Osteoblast (primary cell): Measurements from ENCODE around the gene TMC6. TPM values are rescaled to one million over a fixed set of nuclear protein-coding genes. Genes with fewer than 3 reads are reported as not detected.

ENCODE experiments used
- DNase-seq: peaks from one replicate; pipeline ENCODE4 v3.0.0; 2011; ENCODE audit warnings: low spot score, mixed read lengths; ENCODE audit not compliant: insufficient read length; ENCODE audit errors: missing footprints
- H2AFZ ChIP-seq: 2 replicates; pipeline ENCODE4 v1.6.0; 2011; ENCODE audit warnings: mild to moderate bottlenecking, low read length
- H3K27ac ChIP-seq: 2 replicates; pipeline ENCODE4 v1.5.1; 2011; ENCODE audit warnings: mild to moderate bottlenecking, low read depth, low read length, moderate library complexity
- H3K27me3 ChIP-seq: 2 replicates; pipeline ENCODE4 v1.6.0; 2012; ENCODE audit warnings: mild to moderate bottlenecking, control low read depth, inconsistent platforms, low read length, moderate library complexity; ENCODE audit not compliant: insufficient read depth
- H3K36me3 ChIP-seq: 2 replicates; pipeline ENCODE4 v1.5.1; 2011; ENCODE audit warnings: mild to moderate bottlenecking, low read length, control low read depth, moderate library complexity; ENCODE audit not compliant: insufficient read depth
- H3K4me1 ChIP-seq: 2 replicates; pipeline ENCODE4 v1.5.1; 2011; ENCODE audit warnings: mild to moderate bottlenecking, low read length, control low read depth, moderate library complexity; ENCODE audit not compliant: insufficient read depth
- H3K4me2 ChIP-seq: 2 replicates; pipeline ENCODE4 v1.6.0; 2011; ENCODE audit warnings: mild to moderate bottlenecking, low read length; ENCODE audit not compliant: insufficient read depth
- H3K4me3 ChIP-seq: fragments of 200-600 bp; sonication (generic); 3 replicates; pipeline ENCODE4 v1.5.1; 2012; ENCODE audit warnings: mild to moderate bottlenecking, low read length, inconsistent platforms; ENCODE audit not compliant: insufficient read depth
- H3K79me2 ChIP-seq: 2 replicates; pipeline ENCODE4 v1.6.0; 2012; ENCODE audit warnings: mild to moderate bottlenecking, low read length, control low read depth, inconsistent platforms; ENCODE audit not compliant: insufficient read depth
- H3K9me3 ChIP-seq: 2 replicates; pipeline ENCODE4 v1.5.1; 2011; ENCODE audit warnings: low read depth, low read length, control low read depth
- H4K20me1 ChIP-seq: 2 replicates; pipeline ENCODE4 v1.6.0; 2012; ENCODE audit warnings: mild to moderate bottlenecking, low read length, control low read depth; ENCODE audit not compliant: insufficient read depth
- total RNA-seq: library from RNA; depleted of rRNA; stranded (reverse); fragments of >200 nt; gene quantifications from 2 replicates; pipeline ENCODE4 v1.2.3, GENCODE V29; 2012
- TF ChIP-seq, protein P1 (sequence below): IDR thresholded peaks from 2 replicates; pipeline ENCODE4 v1.5.1; 2011; ENCODE audit warnings: mild to moderate bottlenecking, low read depth, low read length, moderate library complexity; ENCODE audit errors: extremely low read depth

The TMC6 gene
- total RNA-seq, 1 donor, result under 0.01 TPM

DNA sequence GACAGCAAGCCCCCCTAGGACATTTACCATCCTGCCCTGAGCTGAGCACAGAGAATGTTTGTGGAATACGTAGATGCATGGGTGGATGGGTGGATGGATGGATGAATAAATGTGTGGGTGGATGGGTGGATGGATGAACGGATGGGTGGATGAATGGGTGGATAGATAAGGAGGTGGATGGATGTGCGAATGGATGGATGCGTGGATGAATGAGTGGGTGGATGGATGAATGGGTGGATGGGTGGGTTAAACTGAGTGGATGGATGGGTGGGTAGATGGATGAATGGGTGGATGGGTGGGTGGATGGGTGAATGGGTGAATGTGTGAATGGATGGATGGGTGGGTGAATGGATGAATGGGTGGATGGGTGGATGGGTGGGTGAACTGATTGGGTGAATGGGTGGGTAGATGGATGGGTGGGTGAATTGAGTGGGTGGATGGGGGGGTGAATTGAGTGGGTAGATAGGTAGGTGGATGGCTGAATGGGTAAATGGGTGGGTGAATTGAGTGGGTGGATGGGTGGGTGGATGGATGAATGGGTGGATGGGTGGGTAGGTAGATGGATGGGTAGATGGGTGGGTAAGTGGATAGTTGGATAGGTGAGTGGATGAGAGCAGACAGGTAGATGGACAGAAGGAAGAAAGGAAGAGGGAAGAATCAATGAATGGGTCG lies 5.2 kb downstream of the TMC6 start:
- H3K27me3 ChIP-seq, result peaks cover 9% of the 10 kb centered on the region
- TF ChIP-seq, protein P1, sequence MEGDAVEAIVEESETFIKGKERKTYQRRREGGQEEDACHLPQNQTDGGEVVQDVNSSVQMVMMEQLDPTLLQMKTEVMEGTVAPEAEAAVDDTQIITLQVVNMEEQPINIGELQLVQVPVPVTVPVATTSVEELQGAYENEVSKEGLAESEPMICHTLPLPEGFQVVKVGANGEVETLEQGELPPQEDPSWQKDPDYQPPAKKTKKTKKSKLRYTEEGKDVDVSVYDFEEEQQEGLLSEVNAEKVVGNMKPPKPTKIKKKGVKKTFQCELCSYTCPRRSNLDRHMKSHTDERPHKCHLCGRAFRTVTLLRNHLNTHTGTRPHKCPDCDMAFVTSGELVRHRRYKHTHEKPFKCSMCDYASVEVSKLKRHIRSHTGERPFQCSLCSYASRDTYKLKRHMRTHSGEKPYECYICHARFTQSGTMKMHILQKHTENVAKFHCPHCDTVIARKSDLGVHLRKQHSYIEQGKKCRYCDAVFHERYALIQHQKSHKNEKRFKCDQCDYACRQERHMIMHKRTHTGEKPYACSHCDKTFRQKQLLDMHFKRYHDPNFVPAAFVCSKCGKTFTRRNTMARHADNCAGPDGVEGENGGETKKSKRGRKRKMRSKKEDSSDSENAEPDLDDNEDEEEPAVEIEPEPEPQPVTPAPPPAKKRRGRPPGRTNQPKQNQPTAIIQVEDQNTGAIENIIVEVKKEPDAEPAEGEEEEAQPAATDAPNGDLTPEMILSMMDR, result no peak
- no peaks in the 10 kb centered on the region for H3K9me3 ChIP-seq
- no peak overlapping the region for H3K4me2 ChIP-seq
- H3K36me3 ChIP-seq, result no peaks in the 10 kb centered on the region
- no peak for DNase-seq
- no peak overlapping the region for H2AFZ ChIP-seq
- no peak overlapping the region for H3K4me3 ChIP-seq
- no peaks in the 10 kb centered on the region for H3K79me2 ChIP-seq
- no peak overlapping the region for H3K27ac ChIP-seq
- no peaks in the 10 kb centered on the region for H3K4me1 ChIP-seq
- H4K20me1 ChIP-seq, result no peaks in the 10 kb centered on the region

DNA sequence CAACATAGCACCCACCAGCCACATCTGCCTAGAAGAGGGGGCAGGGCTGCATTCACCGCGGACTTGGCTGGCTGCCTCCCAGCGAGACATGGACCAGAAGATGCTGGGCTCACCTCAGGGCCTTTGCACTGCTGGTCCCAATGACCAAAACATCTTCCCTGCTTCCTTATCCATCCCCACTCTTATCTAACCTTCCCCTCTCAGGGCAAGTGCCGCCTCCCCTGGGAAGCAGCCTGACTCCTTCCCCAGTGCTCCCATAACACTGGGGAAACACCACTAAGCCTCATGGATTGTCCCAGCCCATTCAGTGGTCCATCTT lies 5.7 kb downstream of the TMC6 start:
- Histone ChIP-seq H3K27ac (no peak overlapping the region), H3K4me2 (no peak overlapping the region), H3K27me3 (peaks cover 5% of the 10 kb centered on the region), H3K9me3 (no peaks in the 10 kb centered on the region), H2AFZ (no peak overlapping the region), H4K20me1 (no peaks in the 10 kb centered on the region), H3K79me2 (no peaks in the 10 kb centered on the region), H3K36me3 (no peaks in the 10 kb centered on the region), H3K4me3 (no peak overlapping the region), H3K4me1 (no peaks in the 10 kb centered on the region)
- TF ChIP-seq, protein P1, result no peak
- no peak for DNase-seq

DNA sequence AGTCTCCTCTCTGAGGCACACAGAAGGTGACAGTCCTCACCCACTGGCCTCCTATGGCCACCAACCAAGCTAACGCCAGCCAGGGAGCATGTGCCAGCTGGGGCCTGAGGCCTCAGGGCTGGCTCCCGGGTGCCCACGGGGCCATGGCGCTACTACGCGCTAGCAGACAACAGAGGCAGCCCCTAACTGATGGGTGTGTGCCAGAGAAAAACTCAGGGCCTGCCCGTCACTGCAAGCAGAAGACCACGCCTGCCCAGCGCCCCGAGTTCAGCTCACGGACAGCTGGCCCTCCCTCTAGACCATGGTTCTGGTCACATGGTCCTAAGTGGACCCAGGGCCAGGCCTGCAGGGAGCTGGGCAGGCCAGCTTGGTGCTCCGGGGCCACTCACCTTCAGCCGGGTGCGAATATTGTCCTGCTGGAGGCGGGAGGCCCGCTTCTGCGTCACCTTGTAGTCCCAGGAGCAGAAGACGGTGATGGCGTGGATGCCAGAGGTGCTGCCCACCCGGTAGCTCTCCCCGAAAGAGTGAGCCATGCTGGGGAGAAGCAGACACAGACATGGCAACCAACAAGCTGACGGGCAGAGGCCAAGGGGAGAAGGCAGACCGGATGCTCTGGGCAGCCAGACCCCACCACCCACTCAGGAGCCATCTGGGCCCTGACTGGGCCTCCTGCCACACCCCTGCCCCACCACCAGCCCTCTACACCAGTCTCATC lies 6.2 kb downstream of the TMC6 start:
- peak; percentile 63 for DNase-seq
- TF ChIP-seq, protein P1, result no peak
- H3K36me3 ChIP-seq, result no peaks in the 10 kb centered on the region
- peaks cover under 1% of the 10 kb centered on the region for H3K27me3 ChIP-seq
- H3K79me2 ChIP-seq, result no peaks in the 10 kb centered on the region
- H3K9me3 ChIP-seq, result no peaks in the 10 kb centered on the region
- no peak overlapping the region for H3K4me3 ChIP-seq
- no peaks in the 10 kb centered on the region for H4K20me1 ChIP-seq
- H3K4me2 ChIP-seq, result no peak overlapping the region
- no peaks in the 10 kb centered on the region for H3K4me1 ChIP-seq
- no peak overlapping the region for H2AFZ ChIP-seq
- no peak overlapping the region for H3K27ac ChIP-seq

DNA sequence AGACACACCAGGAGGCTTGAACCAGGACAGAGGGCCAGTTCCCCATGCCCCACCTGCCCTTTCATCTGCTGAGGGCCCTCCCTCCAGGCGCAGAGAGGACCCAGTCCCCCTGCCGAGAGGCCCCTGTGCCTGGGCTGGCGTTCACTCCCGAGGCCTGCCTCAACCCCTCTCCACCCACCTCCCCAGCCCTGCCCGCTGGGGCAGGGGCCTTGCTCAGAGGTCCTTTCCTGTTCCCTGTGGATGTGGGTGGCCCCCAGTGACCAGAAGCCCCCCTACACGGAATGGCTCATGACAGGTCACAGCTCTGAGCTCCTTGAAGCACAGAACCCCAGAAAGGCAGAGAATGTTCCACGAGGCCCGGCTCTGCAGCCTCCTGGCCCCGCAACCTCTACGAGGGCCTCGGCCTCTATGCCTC lies 6.7 kb downstream of the TMC6 start:
- TF ChIP-seq, protein P1, result no peak
- no peak overlapping the region for H3K4me3 ChIP-seq
- H3K27ac ChIP-seq, result no peak overlapping the region
- no peak overlapping the region for H2AFZ ChIP-seq
- H3K9me3 ChIP-seq, result no peaks in the 10 kb centered on the region
- no peaks in the 10 kb centered on the region for H3K36me3 ChIP-seq
- no peak overlapping the region for H3K4me2 ChIP-seq
- H3K27me3 ChIP-seq, result no peaks in the 10 kb centered on the region
- H4K20me1 ChIP-seq, result no peaks in the 10 kb centered on the region
- no peaks in the 10 kb centered on the region for H3K79me2 ChIP-seq
- DNase-seq, result peak; percentile 78
- H3K4me1 ChIP-seq, result no peaks in the 10 kb centered on the region
